Measurements from ENCODE around the gene SYNPR. TPM values are rescaled to one million over a fixed set of nuclear protein-coding genes. Genes with fewer than 3 reads are reported as not detected.

SYNPR gene
- total RNA-seq, 1 experiment from 2014 or later: 0.85 TPM

DNA sequence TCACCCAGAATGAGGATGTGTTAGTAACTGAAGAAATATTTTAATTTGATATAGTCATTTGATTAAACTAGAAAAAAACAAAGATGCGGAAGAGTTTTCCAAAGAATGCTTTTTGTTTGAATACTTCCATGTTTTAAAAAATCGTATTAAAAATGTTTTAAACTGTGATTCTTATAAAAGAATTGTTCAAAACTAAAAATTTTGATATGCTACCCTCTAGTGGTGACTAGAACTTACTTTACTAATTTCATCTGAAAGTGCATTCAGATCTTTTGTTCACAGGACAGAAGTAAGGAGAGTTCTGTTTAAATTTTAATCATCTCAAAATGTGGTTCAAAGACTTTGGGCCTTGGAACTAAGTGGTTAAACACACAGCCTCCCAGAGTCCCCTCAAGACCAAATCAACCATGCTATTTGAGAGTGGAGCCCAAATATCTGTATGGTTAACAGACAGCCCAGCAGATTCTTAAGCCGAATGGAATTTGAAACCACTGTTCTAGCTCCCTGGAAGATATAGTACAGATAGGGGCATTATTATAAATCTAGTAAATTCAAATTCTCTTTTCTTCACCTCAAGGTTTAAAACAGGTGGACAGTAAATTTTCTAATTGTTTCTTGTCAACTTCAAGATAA is 45.2 kb upstream of the SYNPR start:
- Mint-ChIP-seq H3K27me3 (ENCODE audit: low read depth) (no peaks in the 10 kb centered on the region), H3K4me1 (peaks cover 11% of the 10 kb centered on the region), H3K27ac (no peak overlapping the region), H3K36me3 (peaks cover 6% of the 10 kb centered on the region), H3K4me3 (no peak overlapping the region), H3K9me3 (peaks cover 18% of the 10 kb centered on the region)
- TF ChIP-seq ZNF263 (CRISPR knock-in tag; IDR thresholded peaks at IDR 0.05; ENCODE audit: low read depth) (no peak), JUN (CRISPR knock-in tag; IDR thresholded peaks at IDR 0.05) (no peak), SMAD3 (CRISPR knock-in tag; IDR thresholded peaks at IDR 0.05; ENCODE audit: borderline replicate concordance) (no peak)
- TF ChIP-seq, protein P1, sequence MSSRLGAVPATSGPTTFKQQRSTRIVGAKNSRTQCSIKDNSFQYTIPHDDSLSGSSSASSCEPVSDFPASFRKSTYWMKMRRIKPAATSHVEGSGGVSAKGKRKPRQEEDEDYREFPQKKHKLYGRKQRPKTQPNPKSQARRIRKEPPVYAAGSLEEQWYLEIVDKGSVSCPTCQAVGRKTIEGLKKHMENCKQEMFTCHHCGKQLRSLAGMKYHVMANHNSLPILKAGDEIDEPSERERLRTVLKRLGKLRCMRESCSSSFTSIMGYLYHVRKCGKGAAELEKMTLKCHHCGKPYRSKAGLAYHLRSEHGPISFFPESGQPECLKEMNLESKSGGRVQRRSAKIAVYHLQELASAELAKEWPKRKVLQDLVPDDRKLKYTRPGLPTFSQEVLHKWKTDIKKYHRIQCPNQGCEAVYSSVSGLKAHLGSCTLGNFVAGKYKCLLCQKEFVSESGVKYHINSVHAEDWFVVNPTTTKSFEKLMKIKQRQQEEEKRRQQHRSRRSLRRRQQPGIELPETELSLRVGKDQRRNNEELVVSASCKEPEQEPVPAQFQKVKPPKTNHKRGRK (CRISPR knock-in tag; IDR thresholded peaks at IDR 0.05; ENCODE audit: borderline replicate concordance): no peak
- DNase-seq (ENCODE audit: low spot score): no peak
- POLR2A ChIA-PET: no interaction called here
- CTCF ChIA-PET: interaction anchor here (0.6 to 1.4 kb wide), 9 partner anchors 136 to 903 kb away, joined by 3 to 8 read pairs (median 4); no protein-coding TSS in a partner anchor
- no peak for ATAC-seq

DNA sequence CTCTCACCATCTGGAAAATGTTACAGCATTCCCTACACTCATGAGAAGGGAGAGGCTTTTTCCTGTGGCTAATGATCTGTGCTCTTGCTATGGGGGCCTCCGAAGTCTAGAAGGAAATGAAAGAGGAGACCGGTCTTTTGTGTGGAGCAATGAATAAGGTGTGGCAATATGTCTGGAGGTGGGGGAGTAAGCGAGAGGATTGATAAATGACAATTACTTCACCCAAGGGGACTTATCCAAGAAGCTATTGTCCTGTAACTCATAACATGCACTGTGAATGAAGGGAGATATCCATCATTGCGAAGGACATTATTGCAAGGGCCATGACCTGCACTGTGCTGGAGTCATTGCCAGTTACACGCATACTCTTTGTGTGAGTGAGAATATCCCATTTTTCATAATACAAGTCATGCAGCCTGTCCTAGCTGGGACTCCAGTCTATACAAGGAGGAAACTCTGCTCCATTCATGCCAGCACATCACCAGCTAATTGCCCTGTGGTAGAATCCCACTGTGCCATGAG is 37.7 kb upstream of the SYNPR start:
- TF ChIP-seq ELF4 (CRISPR knock-in tag; IDR thresholded peaks at IDR 0.05; ENCODE audit: low read depth) (no peak), TEAD4 (CRISPR knock-in tag; IDR thresholded peaks at IDR 0.05) (no peak), ZNF671 (CRISPR knock-in tag; IDR thresholded peaks at IDR 0.05) (no peak), CREB1 (CRISPR knock-in tag; IDR thresholded peaks at IDR 0.05) (no peak), FOXJ3 (CRISPR knock-in tag; IDR thresholded peaks at IDR 0.05; ENCODE audit: borderline replicate concordance) (no peak), TP53 (CRISPR knock-in tag; IDR thresholded peaks at IDR 0.05) (no peak), KAT7 (CRISPR knock-in tag; IDR thresholded peaks at IDR 0.05; ENCODE audit: borderline replicate concordance) (no peak), ZBTB21 (CRISPR knock-in tag; IDR thresholded peaks at IDR 0.05; ENCODE audit: borderline replicate concordance) (no peak), NR3C1 (CRISPR knock-in tag; conservative IDR thresholded peaks at IDR 0.05; ENCODE audit: low read depth) (no peak)
- TF ChIP-seq, protein P2, sequence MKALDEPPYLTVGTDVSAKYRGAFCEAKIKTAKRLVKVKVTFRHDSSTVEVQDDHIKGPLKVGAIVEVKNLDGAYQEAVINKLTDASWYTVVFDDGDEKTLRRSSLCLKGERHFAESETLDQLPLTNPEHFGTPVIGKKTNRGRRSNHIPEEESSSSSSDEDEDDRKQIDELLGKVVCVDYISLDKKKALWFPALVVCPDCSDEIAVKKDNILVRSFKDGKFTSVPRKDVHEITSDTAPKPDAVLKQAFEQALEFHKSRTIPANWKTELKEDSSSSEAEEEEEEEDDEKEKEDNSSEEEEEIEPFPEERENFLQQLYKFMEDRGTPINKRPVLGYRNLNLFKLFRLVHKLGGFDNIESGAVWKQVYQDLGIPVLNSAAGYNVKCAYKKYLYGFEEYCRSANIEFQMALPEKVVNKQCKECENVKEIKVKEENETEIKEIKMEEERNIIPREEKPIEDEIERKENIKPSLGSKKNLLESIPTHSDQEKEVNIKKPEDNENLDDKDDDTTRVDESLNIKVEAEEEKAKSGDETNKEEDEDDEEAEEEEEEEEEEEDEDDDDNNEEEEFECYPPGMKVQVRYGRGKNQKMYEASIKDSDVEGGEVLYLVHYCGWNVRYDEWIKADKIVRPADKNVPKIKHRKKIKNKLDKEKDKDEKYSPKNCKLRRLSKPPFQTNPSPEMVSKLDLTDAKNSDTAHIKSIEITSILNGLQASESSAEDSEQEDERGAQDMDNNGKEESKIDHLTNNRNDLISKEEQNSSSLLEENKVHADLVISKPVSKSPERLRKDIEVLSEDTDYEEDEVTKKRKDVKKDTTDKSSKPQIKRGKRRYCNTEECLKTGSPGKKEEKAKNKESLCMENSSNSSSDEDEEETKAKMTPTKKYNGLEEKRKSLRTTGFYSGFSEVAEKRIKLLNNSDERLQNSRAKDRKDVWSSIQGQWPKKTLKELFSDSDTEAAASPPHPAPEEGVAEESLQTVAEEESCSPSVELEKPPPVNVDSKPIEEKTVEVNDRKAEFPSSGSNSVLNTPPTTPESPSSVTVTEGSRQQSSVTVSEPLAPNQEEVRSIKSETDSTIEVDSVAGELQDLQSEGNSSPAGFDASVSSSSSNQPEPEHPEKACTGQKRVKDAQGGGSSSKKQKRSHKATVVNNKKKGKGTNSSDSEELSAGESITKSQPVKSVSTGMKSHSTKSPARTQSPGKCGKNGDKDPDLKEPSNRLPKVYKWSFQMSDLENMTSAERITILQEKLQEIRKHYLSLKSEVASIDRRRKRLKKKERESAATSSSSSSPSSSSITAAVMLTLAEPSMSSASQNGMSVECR (CRISPR knock-in tag; IDR thresholded peaks at IDR 0.05; ENCODE audit: borderline replicate concordance): no peak
- TF ChIP-seq, protein P3, sequence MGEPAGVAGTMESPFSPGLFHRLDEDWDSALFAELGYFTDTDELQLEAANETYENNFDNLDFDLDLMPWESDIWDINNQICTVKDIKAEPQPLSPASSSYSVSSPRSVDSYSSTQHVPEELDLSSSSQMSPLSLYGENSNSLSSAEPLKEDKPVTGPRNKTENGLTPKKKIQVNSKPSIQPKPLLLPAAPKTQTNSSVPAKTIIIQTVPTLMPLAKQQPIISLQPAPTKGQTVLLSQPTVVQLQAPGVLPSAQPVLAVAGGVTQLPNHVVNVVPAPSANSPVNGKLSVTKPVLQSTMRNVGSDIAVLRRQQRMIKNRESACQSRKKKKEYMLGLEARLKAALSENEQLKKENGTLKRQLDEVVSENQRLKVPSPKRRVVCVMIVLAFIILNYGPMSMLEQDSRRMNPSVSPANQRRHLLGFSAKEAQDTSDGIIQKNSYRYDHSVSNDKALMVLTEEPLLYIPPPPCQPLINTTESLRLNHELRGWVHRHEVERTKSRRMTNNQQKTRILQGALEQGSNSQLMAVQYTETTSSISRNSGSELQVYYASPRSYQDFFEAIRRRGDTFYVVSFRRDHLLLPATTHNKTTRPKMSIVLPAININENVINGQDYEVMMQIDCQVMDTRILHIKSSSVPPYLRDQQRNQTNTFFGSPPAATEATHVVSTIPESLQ (CRISPR knock-in tag; IDR thresholded peaks at IDR 0.05): no peak
- TF ChIP-seq, protein P4, sequence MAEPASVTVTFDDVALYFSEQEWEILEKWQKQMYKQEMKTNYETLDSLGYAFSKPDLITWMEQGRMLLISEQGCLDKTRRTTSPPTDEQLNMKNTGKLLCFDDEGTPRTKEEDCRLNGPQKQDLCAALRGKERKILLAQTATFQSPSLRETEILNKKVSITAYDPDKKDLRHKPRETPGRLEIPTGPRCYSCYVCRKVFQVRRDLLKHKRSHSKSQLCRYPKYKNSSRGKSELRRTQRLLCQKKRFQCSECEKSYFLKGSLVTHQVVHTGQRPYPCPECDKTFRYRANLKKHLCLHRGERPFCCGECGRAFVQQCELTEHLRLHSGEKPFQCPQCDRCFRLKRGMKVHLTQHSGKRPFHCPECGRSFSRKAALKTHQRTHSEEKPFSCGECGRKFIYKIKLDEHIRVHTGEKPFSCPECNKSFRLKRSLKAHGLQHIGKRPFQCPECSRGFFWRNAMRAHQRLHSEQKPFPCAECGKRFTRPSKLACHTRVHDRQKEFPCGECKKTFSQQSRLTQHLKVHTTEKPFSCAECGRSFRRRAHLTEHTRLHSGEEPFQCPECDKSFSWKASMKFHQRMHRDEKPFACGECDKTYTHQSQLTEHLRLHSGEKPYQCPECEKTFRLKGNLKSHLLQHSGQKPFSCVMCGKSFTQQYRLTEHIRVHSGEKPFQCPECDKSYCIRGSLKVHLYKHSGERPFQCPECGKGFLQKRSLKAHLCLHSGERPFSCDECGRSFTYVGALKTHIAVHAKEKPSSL (CRISPR knock-in tag; conservative IDR thresholded peaks at IDR 0.05): no peak
- TF ChIP-seq, protein P5, sequence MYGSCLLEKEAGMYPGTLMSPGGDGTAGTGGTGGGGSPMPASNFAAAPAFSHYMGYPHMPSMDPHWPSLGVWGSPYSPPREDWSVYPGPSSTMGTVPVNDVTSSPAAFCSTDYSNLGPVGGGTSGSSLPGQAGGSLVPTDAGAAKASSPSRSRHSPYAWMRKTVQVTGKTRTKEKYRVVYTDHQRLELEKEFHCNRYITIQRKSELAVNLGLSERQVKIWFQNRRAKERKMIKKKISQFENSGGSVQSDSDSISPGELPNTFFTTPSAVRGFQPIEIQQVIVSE (CRISPR knock-in tag; IDR thresholded peaks at IDR 0.05; ENCODE audit: borderline replicate concordance): no peak
- Mint-ChIP-seq H3K36me3 (no peaks in the 10 kb centered on the region), H3K27me3 (ENCODE audit: low read depth) (no peaks in the 10 kb centered on the region; the same call in none of the 2 replicates), H3K4me3 (no peak overlapping the region), H3K27ac (no peak overlapping the region), H3K9me3 (no peaks in the 10 kb centered on the region; the same call in 1 of the 2 replicates), H3K4me1 (no peaks in the 10 kb centered on the region)
- DNase-seq (ENCODE audit: low spot score): no peak
- no peak for ATAC-seq
- POLR2A ChIA-PET: no interaction called here
- CTCF ChIA-PET: no interaction called here

Data from WTC11 (cell line).